OCI-LY3 (cell line): ENCODE measurements around the gene CIITA.

Source experiments
- CTCF ChIP-seq: fragments of 200-600, 300-600 bp; sonication (generic); IDR thresholded peaks from 2 replicates; pipeline ENCODE4 v1.5.1; 2014; ENCODE audit warnings: antibody characterized with exemption, low read length, low read depth
- EZH2phosphoT487 ChIP-seq: fragments of 200-600 bp; shearing (Covaris generic); IDR thresholded peaks from 2 replicates; pipeline ENCODE4 v1.6.1; 2018; ENCODE audit warnings: antibody characterized with exemption, mixed run types, low read depth

- TF ChIP-seq CTCF: no peak
- no peak for TF ChIP-seq EZH2phosphoT487
Measured at GRCh38 chr16:10897134-10897533, 20.1 kb downstream of the CIITA start.
